Measurements from ENCODE around the gene PRIMA1.

The PRIMA1 gene

DNA sequence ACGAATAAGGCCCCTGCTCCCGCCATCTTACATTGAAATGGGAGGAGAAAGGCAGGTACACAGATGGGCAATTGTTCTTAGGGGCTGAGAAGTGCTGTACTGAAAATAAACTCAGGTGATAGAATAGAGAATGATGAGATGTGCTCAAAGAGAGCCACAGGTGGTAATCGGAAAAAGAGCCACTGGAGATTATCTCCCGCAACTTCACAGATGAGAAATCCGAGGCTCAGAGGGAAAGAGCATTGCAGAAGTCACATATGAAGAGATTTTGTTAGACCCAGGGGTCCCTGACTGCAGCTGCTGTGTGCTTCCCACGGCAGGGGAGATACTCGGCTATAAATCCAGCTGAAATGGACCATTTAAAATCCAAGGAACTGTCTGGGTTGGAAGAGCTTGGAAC lies 73.7 kb downstream of the PRIMA1 start:
- Histone ChIP-seq H3K27ac (ENCODE audit: insufficient read depth in 1 of 2, low read depth in 1 of 2, low read length in 2 of 2, poor library complexity in 1 of 2, severe bottlenecking in 2 of 2) (no peak overlapping the region), H3K9me3 (ENCODE audit: control extremely low read depth in 1 of 5, control insufficient read depth in 4 of 5, insufficient read depth in 2 of 5, low read depth in 1 of 5, low read length in 4 of 5) (no peaks in the 10 kb centered on the region), H3K4me3 (ENCODE audit: control insufficient read depth in 1 of 7, extremely low read depth in 1 of 7, insufficient read depth in 4 of 7, low read depth in 2 of 7, low read length in 6 of 7) (no peak overlapping the region), H3K4me1 (ENCODE audit: control extremely low read depth in 1 of 4, control insufficient read depth in 4 of 4, insufficient read depth in 4 of 4, low read length in 3 of 4) (no peaks in the 10 kb centered on the region), H3K36me3 (ENCODE audit: control insufficient read depth in 4 of 4, insufficient read depth in 4 of 4, low read length in 3 of 4) (no peaks in the 10 kb centered on the region), H3K27me3 (replicated peaks in 2 of 5; ENCODE audit: control insufficient read depth in 4 of 5, insufficient read depth in 5 of 5, low read length in 4 of 5) (peaks cover 0 to 8% (median 0%) of the 10 kb centered on the region in 5 experiments)
- POLR2A ChIA-PET, result interaction anchor here (0.7 kb wide), 1 partner anchor 35 kb away, joined by 3 read pairs; no protein-coding TSS in a partner anchor
- WGBS (ENCODE audit: insufficient coverage), result 89% methylated on average over 7 of the region's 7 CpGs
- CTCF ChIA-PET, result no interaction called here
- no peak for DNase-seq

- no peaks in the 10 kb centered on the region for H3K4me1 ChIP-seq (ENCODE audit: control extremely low read depth in 1 of 4, control insufficient read depth in 4 of 4, insufficient read depth in 4 of 4, low read length in 3 of 4)
- no peak overlapping the region for H3K27ac ChIP-seq (ENCODE audit: insufficient read depth in 1 of 2, low read depth in 1 of 2, low read length in 2 of 2, poor library complexity in 1 of 2, severe bottlenecking in 2 of 2)
- no peak for DNase-seq
- no peaks in the 10 kb centered on the region for H3K9me3 ChIP-seq (ENCODE audit: control extremely low read depth in 1 of 5, control insufficient read depth in 4 of 5, insufficient read depth in 2 of 5, low read depth in 1 of 5, low read length in 4 of 5)
- POLR2A ChIA-PET, result no interaction called here
- no peak overlapping the region for H3K4me3 ChIP-seq (ENCODE audit: control insufficient read depth in 1 of 7, extremely low read depth in 1 of 7, insufficient read depth in 4 of 7, low read depth in 2 of 7, low read length in 6 of 7)
- CTCF ChIA-PET, result no interaction called here
- peaks cover 0 to 8% (median 0%) of the 10 kb centered on the region in 5 experiments for H3K27me3 ChIP-seq (replicated peaks in 2 of 5; ENCODE audit: control insufficient read depth in 4 of 5, insufficient read depth in 5 of 5, low read length in 4 of 5)
- WGBS (ENCODE audit: insufficient coverage), result 83% methylated on average over 12 of the region's 13 CpGs
- no peaks in the 10 kb centered on the region for H3K36me3 ChIP-seq (ENCODE audit: control insufficient read depth in 4 of 4, insufficient read depth in 4 of 4, low read length in 3 of 4)
Measured at GRCh38 chr14:93713726-93714405, 74.4 kb downstream of the PRIMA1 start.

DNA sequence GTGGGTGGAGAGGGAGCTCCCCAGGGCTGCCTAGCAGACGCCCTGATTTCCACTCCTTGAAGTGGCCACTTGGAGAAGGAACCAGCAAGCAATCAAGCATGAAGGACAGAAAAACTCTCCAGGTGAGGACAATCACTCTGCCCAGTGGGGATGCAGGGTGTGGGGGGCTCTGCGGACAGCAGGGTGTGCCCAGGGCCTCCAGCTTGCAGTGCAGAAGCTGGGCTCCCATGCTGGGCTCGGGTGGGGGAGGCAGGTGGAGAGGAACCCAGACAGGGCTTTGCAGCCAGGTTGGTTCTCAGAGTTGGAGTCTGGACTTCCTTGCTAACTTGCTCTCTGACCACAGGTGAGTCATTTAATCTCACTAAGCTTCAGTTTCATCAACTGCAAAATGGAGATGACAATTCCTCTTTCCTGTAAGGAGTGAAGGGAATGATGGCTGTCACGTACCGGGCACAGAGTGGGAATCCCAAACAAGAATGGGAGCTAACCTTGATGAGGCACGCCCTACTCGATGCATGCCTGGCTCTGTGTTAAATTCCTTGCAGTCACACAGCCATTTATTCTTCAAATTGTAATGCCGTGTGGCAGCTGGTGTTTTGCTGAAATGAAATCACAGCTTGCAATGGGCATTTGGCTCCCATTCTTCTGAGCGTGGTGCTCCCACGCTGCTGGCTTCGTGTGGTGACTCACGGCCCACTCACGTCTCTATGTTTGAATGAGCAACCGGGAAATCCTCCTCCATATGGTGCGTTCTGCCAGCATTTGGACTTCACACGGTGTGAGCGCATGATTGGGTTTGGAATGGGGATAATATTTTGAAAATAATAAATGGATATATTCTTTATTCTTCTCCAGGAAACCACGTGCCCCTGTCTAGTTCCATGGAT lies 75.2 kb downstream of the PRIMA1 start:
- Histone ChIP-seq H3K4me1 (ENCODE audit: control extremely low read depth in 1 of 4, control insufficient read depth in 4 of 4, insufficient read depth in 4 of 4, low read length in 3 of 4) (no peaks in the 10 kb centered on the region), H3K27ac (ENCODE audit: insufficient read depth in 1 of 2, low read depth in 1 of 2, low read length in 2 of 2, poor library complexity in 1 of 2, severe bottlenecking in 2 of 2) (no peak overlapping the region), H3K4me3 (ENCODE audit: control insufficient read depth in 1 of 7, extremely low read depth in 1 of 7, insufficient read depth in 4 of 7, low read depth in 2 of 7, low read length in 6 of 7) (no peak overlapping the region), H3K27me3 (replicated peaks in 2 of 5; ENCODE audit: control insufficient read depth in 4 of 5, insufficient read depth in 5 of 5, low read length in 4 of 5) (peaks cover 0 to 8% (median 0%) of the 10 kb centered on the region in 5 experiments), H3K36me3 (ENCODE audit: control insufficient read depth in 4 of 4, insufficient read depth in 4 of 4, low read length in 3 of 4) (no peaks in the 10 kb centered on the region), H3K9me3 (ENCODE audit: control extremely low read depth in 1 of 5, control insufficient read depth in 4 of 5, insufficient read depth in 2 of 5, low read depth in 1 of 5, low read length in 4 of 5) (no peaks in the 10 kb centered on the region)
- ChIA-PET CTCF (no interaction called here), POLR2A (no interaction called here)
- WGBS (ENCODE audit: insufficient coverage), result 81% methylated on average over 14 of the region's 18 CpGs
- DNase-seq, result no peak

GRCh38 chr14:93712079-93712837 lies 76.0 kb downstream of the PRIMA1 start:
- Histone ChIP-seq H3K4me3 (ENCODE audit: control insufficient read depth in 1 of 7, extremely low read depth in 1 of 7, insufficient read depth in 4 of 7, low read depth in 2 of 7, low read length in 6 of 7) (no peak overlapping the region), H3K9me3 (ENCODE audit: control extremely low read depth in 1 of 5, control insufficient read depth in 4 of 5, insufficient read depth in 2 of 5, low read depth in 1 of 5, low read length in 4 of 5) (no peaks in the 10 kb centered on the region), H3K36me3 (ENCODE audit: control insufficient read depth in 4 of 4, insufficient read depth in 4 of 4, low read length in 3 of 4) (no peaks in the 10 kb centered on the region), H3K27ac (ENCODE audit: insufficient read depth in 1 of 2, low read depth in 1 of 2, low read length in 2 of 2, poor library complexity in 1 of 2, severe bottlenecking in 2 of 2) (no peak overlapping the region), H3K27me3 (replicated peaks in 2 of 5; ENCODE audit: control insufficient read depth in 4 of 5, insufficient read depth in 5 of 5, low read length in 4 of 5) (peaks cover 0 to 8% (median 0%) of the 10 kb centered on the region in 5 experiments), H3K4me1 (ENCODE audit: control extremely low read depth in 1 of 4, control insufficient read depth in 4 of 4, insufficient read depth in 4 of 4, low read length in 3 of 4) (no peaks in the 10 kb centered on the region)
- POLR2A ChIA-PET, result no interaction called here
- CTCF ChIA-PET, result no interaction called here
- 87% methylated on average over 7 of the region's 9 CpGs for WGBS (ENCODE audit: insufficient coverage)
- no peak for DNase-seq

GRCh38 chr14:93709249-93709648 lies 79.0 kb downstream of the PRIMA1 start:
- Histone ChIP-seq H3K27ac (ENCODE audit: insufficient read depth in 1 of 2, low read depth in 1 of 2, low read length in 2 of 2, poor library complexity in 1 of 2, severe bottlenecking in 2 of 2) (no peak overlapping the region), H3K4me1 (ENCODE audit: control extremely low read depth in 1 of 4, control insufficient read depth in 4 of 4, insufficient read depth in 4 of 4, low read length in 3 of 4) (no peaks in the 10 kb centered on the region), H3K9me3 (ENCODE audit: control extremely low read depth in 1 of 5, control insufficient read depth in 4 of 5, insufficient read depth in 2 of 5, low read depth in 1 of 5, low read length in 4 of 5) (no peaks in the 10 kb centered on the region), H3K36me3 (ENCODE audit: control insufficient read depth in 4 of 4, insufficient read depth in 4 of 4, low read length in 3 of 4) (no peaks in the 10 kb centered on the region), H3K27me3 (replicated peaks in 2 of 5; ENCODE audit: control insufficient read depth in 4 of 5, insufficient read depth in 5 of 5, low read length in 4 of 5) (peaks cover 0 to 10% (median 0%) of the 10 kb centered on the region in 5 experiments), H3K4me3 (ENCODE audit: control insufficient read depth in 1 of 7, extremely low read depth in 1 of 7, insufficient read depth in 4 of 7, low read depth in 2 of 7, low read length in 6 of 7) (no peak overlapping the region)
- no peak for DNase-seq
- CTCF ChIA-PET, result no interaction called here
- WGBS (ENCODE audit: insufficient coverage), result 100% methylated on average over 4 of the region's 4 CpGs
- POLR2A ChIA-PET, result interaction anchor here (0.5 kb wide), 1 partner anchor 545 kb away, joined by 4 read pairs; no protein-coding TSS in a partner anchor

GRCh38 chr14:93708800-93709199 lies 79.5 kb downstream of the PRIMA1 start:
- Histone ChIP-seq H3K27me3 (replicated peaks in 2 of 5; ENCODE audit: control insufficient read depth in 4 of 5, insufficient read depth in 5 of 5, low read length in 4 of 5) (peaks cover 0 to 11% (median 0%) of the 10 kb centered on the region in 5 experiments), H3K9me3 (ENCODE audit: control extremely low read depth in 1 of 5, control insufficient read depth in 4 of 5, insufficient read depth in 2 of 5, low read depth in 1 of 5, low read length in 4 of 5) (no peaks in the 10 kb centered on the region), H3K27ac (ENCODE audit: insufficient read depth in 1 of 2, low read depth in 1 of 2, low read length in 2 of 2, poor library complexity in 1 of 2, severe bottlenecking in 2 of 2) (no peak overlapping the region), H3K4me3 (ENCODE audit: control insufficient read depth in 1 of 7, extremely low read depth in 1 of 7, insufficient read depth in 4 of 7, low read depth in 2 of 7, low read length in 6 of 7) (no peak overlapping the region), H3K36me3 (ENCODE audit: control insufficient read depth in 4 of 4, insufficient read depth in 4 of 4, low read length in 3 of 4) (no peaks in the 10 kb centered on the region), H3K4me1 (ENCODE audit: control extremely low read depth in 1 of 4, control insufficient read depth in 4 of 4, insufficient read depth in 4 of 4, low read length in 3 of 4) (no peaks in the 10 kb centered on the region)
- 80% methylated on average over 1 of the region's 5 CpGs for WGBS (ENCODE audit: insufficient coverage)
- ChIA-PET CTCF (no interaction called here), POLR2A (interaction anchor here (0.5 kb wide), 1 partner anchor 544 kb away, joined by 4 read pairs; no protein-coding TSS in a partner anchor)
- DNase-seq, result no peak

Data from common myeloid progenitor, CD34-positive (primary cell).